NCI-H1417 treated with DMSO at 0.1 percent for 48 hours (cell line): ENCODE measurements around the gene SPO11.
A peak's percentile ranks its signal among the peaks of the same experiment; 100 is the strongest.
"Not testable (repeated sequence)": the region's sequence is repeated elsewhere in the genome, so short reads cannot be mapped to it uniquely, and the experiment has no call there.

Experiments
- DNase-seq: peaks from one replicate; lab custom pipeline; 2025; lab: John Stamatoyannopoulos, UW

The SPO11 gene

DNA sequence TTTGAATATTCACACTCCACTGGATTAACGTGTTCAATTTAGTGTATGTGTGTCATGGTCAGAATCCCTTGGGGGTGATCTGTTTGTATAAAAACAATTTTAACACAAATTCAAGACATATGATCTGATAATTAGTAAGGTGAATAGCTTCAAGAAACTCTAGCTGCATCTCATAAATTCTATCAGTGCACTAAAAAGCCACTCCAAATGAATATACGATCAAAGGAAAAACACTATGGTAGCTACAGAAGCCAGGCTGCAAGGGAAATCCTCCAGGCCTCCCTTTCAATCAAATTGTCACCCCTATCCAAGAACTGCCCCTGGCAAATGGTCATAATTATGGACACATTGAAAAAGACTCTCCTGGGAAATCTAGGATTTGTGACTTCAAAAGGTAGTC is 12.1 kb downstream of the SPO11 start:
- DNase-seq: no peak

DNA sequence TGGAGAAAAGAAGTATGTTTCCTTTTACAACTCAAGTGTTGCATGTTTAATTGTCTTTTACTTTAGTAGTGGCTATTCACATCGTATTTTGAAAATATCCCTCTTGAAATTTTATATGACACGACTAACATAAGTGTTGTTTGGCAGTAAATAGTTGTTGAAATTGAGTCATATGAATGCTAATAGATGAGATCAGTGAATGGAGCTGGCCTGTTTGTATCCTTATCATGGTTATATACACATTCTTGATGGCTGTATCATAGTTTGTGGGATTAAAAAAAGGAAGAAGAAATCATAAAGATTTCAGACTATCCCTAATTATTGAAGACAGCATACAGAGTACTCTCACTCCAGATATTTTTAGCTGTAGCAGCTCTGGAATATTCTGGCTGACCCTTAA is 13.2 kb downstream of the SPO11 start:
- DNase-seq: no peak

DNA sequence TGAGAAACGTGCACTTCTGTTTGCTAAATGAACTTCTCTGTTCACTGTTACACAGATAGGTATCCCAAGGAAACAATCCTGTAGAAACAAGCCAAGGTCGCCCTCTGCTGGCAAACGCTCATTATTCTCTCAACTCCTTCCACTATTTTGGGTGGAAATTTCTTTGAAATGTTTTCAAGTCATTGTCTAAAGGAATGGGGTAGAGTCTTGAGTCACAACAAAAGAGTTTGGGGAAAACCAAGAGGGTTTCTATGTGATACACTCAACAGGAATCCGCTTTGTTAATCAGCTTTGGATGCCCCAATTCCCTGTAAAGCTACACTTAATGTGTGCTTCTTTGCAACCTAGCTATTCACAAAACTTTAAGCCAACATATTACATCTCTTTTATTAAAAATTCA is 16.9 kb downstream of the SPO11 start:
- DNase-seq: no peak

DNA sequence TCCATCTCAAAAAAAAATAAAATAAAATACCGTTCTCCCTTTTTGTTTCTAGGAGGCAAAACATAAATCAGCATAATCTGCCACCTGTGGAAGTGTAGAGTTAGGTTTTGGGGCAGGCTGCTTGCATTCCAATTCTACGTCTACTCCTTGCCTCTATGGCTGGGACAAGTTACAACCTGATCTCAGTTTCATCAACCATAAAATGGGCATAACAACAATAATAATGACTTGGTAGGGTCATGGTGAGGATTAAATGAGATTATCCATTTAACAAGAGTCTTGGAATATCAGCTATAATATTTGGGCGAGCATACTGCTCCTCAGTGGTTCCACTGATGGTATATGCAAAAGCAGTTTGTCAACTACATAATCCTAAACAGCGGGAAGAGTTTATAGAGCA is 17.8 kb downstream of the SPO11 start:
- DNase-seq: no peak

DNA sequence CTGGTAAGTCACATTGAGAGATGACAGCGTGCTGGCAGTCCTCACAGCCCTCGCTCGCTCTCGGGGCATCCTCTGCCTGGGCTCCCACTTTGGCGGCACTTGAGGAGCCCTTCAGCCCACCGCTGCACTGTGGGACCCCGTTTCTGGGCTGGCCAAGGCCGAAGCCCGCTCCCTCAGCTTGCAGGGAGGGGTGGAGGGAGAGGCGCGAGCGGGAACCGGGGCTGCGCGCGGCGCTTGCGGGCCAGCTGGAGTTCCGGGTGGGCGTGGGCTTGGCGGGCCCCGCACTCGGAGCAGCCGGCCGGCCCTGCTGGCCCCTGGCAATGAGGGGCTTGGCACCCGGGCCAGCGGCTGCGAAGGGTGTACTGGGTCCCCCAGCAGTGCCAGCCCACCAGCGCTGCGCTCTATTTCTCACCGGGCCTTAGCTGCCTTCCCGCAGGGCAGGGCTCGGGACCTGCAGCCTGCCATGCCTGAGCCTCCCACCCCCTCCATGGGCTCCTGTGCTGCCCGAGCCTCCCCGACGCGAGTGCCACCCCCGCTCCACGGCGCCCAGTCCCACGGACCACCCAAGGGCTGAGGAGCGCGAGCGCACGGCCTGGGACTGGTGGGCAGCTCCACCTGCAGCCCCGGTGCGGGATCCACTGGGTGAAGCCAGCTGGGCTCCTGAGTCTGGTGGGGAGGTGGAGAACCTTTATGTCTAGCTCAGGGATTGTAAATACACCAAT is 18.8 kb downstream of the SPO11 start:
- not testable (repeated sequence) for DNase-seq

DNA sequence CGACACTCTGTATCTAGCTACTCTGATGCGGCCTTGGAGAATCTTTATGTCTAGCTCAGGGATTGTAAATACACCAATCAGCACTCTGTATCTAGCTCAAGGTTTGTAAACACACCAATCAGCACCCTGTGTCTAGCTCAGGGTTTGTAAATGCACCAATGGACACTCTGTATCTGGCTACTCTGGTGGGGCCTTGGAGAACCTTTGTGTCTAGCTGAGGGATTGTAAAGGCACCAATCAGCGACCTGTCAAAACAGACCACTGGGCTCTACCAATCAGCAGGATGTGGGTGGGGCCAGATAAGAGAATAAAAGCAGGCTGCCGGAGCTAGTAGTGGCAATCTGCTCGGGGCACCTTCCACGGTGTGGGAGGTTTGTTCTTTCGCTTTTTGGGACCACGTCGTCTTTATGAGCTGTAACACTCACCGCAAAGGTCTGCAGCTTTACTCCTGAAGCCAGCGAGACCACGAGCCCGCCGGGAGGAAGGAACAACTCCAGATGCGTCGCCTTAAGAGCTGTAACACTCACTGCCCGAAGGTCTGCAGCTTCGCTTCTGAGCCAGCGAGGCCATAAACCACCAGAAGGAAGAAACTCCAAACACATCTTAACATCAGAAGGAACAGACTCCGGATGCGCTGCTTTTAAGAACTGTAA is 19.4 kb downstream of the SPO11 start:
- not testable (repeated sequence) for DNase-seq

DNA sequence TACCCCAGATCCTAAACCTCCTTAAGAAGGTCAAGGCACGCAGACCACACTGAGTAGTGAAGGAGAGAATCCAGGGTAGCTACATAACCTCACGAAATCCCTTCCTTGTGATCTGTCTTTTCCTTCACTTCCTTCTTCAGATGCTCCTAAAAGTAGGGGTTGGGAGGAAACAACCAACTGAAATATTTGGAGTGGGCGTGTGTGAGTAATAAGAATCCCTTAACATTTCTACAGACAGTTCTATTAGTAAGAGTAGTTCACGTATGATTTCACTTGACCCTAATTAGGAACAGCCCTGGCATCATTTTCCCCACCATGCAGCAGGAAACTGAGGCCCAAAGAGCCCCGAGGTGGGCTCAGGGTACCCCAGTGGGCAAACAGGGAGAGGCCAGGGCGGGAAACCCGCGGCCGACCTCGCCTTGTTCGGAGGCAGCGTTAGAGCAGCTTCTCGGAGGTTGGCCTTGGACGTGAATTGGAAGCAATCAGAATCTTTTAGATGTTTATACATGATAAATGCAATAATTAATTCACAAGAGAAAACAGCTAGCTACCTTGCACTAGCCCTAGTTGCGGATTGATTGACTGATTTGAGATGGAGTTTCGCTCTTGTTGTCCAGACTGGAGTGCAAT is 20.6 kb downstream of the SPO11 start:
- DNase-seq: no peak

DNA sequence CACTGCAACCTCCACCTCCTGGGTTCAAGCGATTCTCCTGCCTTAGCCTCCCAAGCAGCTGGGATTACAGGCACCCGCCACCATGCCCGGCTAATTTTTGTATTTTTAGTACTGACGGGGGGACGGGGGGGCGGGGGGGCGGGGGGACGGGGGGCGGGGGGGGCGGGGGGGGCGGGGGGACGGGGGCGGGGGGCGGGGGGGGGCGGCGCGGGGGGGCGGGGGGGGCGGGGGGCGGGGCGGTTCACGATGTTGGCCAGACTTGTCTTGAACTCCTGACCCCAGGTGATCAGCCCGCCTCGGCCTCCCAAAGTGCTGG is 21.1 kb downstream of the SPO11 start:
- DNase-seq: not testable (repeated sequence)

DNA sequence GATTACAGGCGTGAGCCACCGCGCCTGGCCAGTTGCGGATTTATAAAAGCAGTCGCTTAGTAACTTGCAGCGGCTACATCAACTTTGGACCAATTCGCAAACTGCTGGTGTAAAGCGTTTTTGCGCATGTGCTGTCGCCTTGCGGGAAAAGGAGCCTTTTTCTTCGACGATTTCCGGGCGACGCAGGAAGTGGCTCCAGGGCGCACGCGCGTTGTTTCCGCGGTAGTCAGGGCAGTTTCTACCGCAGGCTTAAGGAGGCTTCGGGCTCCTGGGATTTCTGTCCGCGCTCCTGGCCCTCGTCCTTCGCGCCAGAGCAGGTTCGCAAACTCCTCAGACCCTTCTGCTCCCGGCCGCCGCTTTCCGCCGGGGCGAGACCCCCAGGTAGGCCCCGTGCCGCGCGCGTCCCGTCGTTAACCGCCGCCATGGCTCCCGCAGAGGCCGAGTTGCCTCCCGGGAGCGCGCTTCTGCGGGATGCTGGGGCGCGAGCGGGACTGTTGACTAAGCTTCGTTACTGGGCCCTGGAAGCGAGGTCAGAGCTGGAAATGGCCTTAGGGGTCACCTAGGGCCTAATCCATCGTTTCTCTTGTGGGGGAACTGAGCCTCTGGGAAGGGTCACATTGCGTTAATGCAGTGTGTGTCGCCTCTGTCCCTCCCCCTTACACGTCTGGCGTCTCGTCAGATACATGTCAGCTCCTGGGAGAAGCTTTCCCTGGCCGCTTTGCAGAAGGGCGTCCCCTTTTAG is 21.6 kb downstream of the SPO11 start, which contains the start of gene RAE1:
TSS of gene RAE1 (plus strand) at position 214 of the 742 bp plus-strand sequence. CDS start 2,784 bp downstream, outside the sequence.
- peak; percentile 71 for DNase-seq

DNA sequence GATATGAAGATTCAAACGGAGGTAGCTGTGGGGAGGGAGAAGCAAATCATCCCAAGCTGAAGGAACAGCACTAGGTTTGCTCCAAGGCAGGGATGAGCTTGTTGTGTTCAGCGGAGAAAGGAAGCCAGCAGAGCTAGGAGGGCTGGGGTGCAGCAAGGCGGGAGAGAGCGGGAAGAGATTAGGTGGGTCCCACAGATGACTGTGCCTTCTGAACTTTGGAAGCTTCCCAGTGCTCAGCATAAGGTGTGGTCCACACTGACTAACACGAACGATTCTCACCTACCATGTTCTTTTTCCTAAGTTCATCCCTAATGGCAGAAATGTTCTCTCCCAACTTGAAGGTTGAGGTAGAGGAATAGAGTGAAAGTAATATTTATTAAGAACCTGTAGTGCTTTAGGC is 22.7 kb downstream of the SPO11 start:
- DNase-seq: no peak

DNA sequence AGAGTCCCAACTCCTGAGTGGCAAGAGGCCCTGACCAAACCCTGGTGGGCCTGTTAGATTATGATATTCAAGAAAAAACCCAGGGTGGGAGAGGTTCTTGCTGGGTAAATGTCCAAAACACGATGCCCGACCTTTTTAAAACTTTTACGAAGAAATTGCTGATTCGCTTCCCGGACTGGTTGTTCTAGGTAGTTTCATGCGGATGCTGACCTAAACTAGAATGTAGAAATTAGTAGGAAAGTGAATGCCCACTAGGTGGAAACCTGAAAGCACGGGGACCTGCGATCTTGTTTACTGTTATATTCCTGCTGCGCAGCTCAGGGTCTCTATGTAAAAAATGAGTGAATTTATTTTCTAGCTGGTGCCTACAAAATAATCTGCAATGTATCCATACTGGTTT is 23.7 kb downstream of the SPO11 start:
- no peak for DNase-seq

DNA sequence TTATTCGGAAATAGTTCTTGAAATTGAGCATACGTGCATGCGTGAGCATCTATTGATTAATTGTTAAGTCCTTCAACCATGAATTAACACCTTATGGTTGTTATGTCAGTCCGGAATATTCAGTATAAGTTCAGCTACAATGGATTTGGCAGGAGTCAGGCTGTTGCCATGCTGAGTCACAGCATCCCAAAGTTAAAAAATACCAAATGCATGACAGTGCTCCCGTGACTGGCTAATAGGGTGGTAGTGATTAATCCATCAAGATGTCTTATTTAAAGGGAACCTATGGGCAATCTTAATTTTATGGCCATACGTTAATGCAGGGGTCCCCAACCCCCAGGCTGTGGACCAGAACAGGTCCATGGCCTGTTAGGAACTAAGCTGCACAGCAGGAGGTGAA is 31.9 kb downstream of the SPO11 start:
- no peak for DNase-seq

DNA sequence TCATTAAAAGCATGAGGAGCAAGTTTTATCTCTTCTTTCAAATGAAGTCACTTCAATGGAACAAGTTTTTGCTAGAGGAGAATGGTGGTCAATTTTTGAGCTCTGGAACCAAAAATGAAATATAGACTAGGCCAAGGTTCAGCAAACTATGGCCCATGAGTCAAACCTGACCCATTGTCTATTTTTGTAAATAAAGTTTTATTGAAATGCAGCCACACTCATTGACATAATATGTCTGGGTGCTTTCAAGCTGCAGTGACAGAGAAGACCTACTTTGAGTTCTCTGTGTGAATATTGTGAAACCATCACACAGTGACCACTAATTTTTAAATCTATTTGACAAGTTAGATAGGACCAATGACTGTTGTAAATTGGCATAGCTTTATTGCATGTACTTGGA is 34.8 kb downstream of the SPO11 start:
- no peak for DNase-seq

DNA sequence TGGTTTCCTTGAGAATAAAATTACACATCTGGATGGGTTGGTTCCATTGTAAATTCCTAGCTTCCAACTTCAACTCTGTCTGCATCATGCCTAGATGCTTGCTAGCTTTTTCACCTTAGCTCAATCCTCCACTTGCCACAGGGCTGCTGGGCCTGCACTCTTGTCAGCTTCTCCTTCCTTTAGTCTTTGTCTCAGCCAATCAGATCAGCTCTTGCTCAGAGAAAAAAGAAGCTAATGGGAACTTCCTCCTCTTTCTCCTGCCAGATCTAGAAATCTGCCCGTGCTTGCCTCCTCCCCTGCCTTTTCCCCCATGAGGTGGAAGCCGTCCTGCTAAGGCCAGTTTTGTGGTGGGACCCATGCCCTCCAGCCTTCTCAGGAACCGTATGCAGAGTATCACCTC is 40.0 kb downstream of the SPO11 start:
- DNase-seq: no peak

DNA sequence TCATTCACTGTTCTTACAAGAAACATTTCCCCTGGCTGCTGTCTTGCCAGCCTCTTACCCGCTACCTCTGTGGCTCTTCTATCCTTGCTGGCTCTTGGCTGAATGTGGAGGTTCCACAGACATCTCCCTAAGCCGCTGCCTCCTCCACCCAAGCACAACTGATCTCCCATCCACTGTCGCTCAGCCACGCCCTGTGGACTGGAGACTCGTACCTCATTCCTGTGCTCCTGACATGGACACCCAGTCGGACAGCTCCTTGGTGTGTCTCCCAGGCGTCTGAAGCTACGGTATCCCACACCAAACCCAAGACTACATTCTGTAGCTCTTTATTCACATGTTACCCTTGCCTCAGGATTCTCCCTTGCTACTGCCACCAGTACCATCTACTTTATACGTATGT is 40.7 kb downstream of the SPO11 start:
- DNase-seq: no peak

DNA sequence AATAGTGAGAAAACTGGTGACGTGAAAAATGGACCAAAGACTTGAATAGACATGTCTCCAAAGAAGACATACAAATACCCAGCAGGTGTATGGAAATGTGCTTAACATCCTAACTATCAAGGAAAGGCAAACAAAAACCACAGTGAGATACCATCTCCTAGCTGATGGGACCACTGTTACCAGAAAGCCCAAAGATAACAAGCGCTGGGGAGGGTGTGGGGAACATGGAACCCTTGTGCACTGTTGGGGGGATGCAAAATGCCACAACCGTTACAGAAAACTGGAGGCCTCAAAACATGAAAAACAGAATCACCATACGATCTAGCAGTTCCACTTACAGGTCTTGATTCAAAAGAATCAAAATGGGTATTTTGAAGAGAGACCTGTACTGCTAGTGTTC is 41.8 kb downstream of the SPO11 start:
- no peak for DNase-seq

DNA sequence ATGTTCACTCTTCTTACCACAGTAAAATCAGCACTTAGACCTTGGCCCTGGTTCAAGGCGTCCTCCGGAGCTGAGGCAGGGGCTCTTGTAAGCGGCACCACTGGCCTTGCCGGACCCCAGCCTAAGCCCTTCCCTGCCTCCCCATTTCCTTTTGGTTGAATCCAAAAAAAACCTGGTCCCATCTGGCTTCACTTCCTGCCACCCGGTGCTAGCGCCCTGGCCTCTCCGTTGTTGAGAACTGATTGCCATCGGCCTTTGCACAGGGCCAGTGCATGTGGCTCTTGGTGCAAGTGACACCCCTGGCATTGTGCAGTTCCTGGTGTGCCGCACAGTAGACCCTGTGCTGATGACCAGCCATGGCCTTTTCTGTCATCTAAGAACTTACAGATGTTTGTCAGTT is 42.6 kb downstream of the SPO11 start:
- DNase-seq: no peak

DNA sequence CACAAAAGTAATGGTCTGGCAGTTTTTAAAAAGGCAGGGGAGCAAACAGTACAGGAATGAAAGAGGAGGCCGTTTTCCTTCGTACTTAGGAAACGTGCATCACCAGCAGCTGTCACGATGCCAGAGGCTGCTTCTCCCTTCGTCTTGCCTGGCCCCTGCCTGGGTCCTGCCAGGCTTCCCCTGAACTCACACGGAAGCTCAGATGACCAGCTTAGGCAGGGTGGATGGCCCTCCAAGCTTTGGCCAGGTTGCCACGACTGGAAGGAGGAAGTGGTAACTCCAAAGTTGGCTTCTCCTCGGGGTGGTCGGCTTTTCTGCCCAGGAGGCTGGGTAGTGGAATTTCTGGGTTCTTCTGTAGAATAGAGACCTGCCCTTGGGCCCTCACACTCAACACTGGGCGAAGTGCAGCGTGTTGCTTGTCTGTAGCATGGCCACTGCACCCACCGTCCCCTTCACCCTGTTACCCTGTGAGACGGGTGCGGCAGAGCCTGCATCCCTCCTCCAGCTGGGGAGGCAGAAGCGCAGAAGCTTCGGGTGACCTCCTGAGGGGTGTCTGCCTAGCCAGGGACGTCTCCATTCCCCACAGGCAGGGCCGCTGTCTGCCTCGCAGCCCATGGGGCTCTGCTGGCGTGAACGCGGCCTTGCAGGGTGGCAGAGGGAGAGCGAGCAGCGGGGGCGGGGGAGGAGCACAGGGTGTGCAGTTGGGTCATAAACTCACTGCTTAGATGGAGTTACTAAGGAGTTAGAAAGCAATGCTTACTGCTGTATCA is 43.2 kb downstream of the SPO11 start:
- no peak for DNase-seq

DNA sequence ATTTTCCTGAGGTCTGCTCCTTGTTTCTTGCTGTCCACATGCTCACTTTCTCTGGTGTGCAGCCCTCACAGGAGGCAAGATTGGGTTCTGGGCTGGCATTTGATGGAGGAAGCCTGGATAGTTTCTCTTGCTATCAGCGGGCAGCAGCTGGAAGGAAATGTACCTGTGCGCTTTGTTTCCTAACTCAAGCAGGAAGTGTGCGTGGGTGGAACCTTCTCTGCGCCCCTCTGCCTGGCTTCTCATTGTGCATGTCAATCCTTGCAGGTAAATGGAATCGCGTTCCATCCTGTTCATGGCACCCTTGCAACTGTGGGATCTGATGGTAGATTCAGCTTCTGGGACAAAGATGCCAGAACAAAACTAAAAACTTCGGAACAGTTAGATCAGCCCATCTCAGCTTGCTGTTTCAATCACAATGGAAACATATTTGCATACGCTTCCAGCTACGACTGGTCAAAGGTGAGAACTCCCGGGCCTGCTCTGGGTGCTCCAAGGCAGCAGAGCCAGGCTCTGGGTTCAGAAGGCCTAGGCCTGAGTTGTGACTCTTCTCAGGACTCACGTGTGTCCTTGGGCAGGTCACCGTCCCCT is 44.8 kb downstream of the SPO11 start:
- no peak for DNase-seq

DNA sequence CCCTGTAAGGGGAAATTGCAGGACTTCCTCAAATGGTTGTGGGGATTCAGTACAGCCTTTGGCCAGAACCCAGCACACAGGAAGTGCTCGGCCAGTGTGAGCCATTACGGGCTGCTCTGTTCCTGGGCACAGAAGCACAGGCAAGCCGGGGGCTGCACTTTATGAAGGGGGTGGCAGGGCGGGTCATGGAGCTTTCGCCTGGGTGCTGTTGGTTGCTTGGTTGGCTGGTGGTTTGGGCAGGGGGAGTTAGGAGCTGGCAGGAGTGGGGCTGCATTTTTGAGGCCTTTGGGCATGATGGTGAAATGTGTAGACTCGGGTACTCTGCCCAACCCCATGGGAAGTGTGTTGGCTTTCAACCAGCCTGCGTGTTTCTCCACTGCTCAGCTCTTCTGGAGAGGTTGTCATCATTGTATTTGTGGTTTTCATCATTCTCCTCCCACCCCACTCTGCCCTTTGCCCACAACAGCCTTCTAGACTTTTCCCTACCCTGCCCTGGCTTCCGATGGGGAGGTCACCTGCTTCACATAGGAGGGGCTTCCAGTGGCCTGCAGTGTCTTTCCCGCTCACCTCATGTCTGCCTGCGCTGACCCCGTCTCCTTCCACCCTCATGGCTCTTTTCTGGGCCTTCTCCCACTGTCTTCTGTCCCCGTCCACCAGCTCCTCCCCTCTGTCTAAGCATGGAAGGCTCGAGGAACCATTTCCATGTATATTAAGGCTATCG is 45.5 kb downstream of the SPO11 start:
- no peak for DNase-seq

DNA sequence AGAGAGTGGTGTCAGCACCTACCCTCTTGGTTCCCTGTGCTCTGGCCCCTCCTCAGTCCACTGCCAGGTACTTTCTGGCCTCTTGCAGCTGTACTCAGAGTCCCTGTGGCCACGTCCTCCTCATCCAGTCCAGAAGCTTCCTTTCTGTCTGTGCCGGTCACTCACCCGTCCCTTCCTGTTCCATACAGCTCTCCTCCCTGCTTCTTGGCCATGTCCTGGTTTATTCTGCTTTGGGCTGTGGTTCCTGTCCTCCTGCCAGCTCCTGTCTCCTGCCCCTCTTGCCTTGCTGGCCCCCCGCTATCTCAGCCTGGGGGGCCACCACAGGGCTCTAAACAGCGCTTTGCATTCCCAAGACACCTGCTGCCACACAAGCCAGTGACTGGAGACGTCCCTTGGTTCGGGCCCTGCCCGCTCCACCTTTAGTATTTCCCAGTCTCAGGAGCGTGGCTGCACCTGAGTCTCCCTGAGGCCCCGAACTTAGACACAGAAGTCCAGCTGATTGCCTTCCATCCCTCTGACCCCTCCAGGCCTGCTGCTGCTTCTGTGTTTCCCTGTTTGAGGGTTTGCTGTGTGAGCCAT is 46.1 kb downstream of the SPO11 start:
- no peak for DNase-seq
